ENCODE data around the gene C5orf47. TPM values are rescaled to one million over a fixed set of nuclear protein-coding genes. Genes with fewer than 3 reads are reported as not detected.

Gene C5orf47
- total RNA-seq, 2 donors from 2014 or later, result not detected

DNA sequence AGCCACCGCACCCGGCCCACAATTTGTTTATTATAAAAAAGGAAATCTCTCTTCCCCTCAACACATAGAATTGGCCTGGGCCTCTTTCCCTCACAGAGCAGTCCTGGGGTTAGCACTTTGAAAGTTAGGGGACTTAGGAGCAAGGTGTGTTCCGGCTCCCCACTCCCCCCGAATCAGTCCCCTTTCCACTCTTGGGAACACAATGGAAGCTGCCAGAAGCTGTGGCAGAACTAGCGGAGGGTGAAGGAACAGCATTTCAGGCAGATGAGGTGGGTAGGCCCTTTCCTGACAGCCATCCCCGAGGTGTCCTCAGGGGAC, 16.4 kb upstream of the C5orf47 start:
- TF ChIP-seq CTCF (conservative IDR thresholded peaks at IDR 0.05), result no peak
- H3K36me3 ChIP-seq (ENCODE audit: control insufficient read depth, insufficient read depth, low read length), result no peaks in the 10 kb centered on the region
- H3K4me1 ChIP-seq (ENCODE audit: control insufficient read depth, insufficient read depth, low read length), result peaks cover 12% of the 10 kb centered on the region
- Mint-ChIP-seq H3K9me3 (no peaks in the 10 kb centered on the region), H3K27me3 (ENCODE audit: insufficient read depth) (no peaks in the 10 kb centered on the region), H3K27ac (peak overlapping the region; percentile 79), H3K4me1 (peaks cover 52% of the 10 kb centered on the region), H3K36me3 (ENCODE audit: low read depth) (no peaks in the 10 kb centered on the region), H3K4me3 (peak overlapping the region; percentile 59)
- WGBS, 2 experiments (ENCODE audit: insufficient coverage in 1 of 2, insufficient read length in 1 of 2), result 88 to 89% methylated on average over 3 to 5 of the region's 6 CpGs
- no peaks in the 10 kb centered on the region for H3K9me3 ChIP-seq (ENCODE audit: control insufficient read depth, low read length)
- no peaks in the 10 kb centered on the region for H3K27me3 ChIP-seq (ENCODE audit: control insufficient read depth, insufficient read depth, low read length, poor library complexity, severe bottlenecking)
- no peak overlapping the region for H3K9ac ChIP-seq (ENCODE audit: extremely low read depth, low read length, poor library complexity, severe bottlenecking)
- DNase-seq, result no peak
- H3K4me3 ChIP-seq (ENCODE audit: low read length), result no peak overlapping the region
- no peak overlapping the region for H3K27ac ChIP-seq (ENCODE audit: low read depth, low read length)

DNA sequence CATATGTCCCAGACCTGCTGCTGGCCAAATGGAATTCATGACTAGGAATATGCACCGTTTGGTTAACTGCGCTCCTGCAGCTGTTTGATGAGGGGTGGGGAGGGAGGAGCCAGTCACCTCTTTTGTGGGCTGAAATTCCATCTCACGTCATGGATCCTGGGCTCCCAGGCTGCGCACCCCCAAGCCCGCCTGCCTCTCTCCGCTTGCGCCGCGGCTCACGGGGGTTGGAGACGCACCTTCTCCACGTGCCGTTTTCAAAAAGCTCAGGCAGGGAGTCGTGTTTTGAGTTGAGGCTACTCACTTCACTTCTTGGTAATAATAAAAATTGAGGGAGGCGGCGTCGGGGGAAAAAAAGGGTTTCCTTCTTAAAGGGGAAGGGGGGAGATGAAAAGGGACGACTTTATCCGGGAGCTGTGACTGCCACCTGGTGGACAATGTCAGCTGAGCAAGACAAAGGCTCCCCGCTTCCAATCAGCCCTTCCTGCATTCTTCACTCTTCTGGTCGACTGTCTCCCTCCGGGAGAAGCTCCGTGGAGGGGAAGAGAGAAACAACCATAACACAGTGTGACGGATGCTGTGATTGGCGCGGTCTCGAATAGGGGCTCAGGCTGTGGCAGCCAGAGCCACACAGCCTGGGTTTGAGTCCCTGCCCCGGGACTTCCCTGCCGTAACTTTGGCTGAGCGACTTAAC, 15.9 kb upstream of the C5orf47 start:
- H3K27ac Mint-ChIP-seq, result peak overlapping the region; percentile 79
- H3K36me3 Mint-ChIP-seq (ENCODE audit: low read depth), result no peaks in the 10 kb centered on the region
- DNase-seq, result peak; percentile 95
- TF ChIP-seq CTCF (conservative IDR thresholded peaks at IDR 0.05), result peak; percentile 95
- H3K9me3 Mint-ChIP-seq, result no peaks in the 10 kb centered on the region
- H3K9ac ChIP-seq (ENCODE audit: extremely low read depth, low read length, poor library complexity, severe bottlenecking), result no peak overlapping the region
- no peak overlapping the region for H3K27ac ChIP-seq (ENCODE audit: low read depth, low read length)
- peaks cover 12% of the 10 kb centered on the region for H3K4me1 ChIP-seq (ENCODE audit: control insufficient read depth, insufficient read depth, low read length)
- H3K4me3 Mint-ChIP-seq, result peak overlapping the region; percentile 59
- 32 to 53% methylated on average over 19 to 30 of the region's 30 CpGs for WGBS, 2 experiments (ENCODE audit: insufficient coverage in 1 of 2, insufficient read length in 1 of 2)
- H3K9me3 ChIP-seq (ENCODE audit: control insufficient read depth, low read length), result no peaks in the 10 kb centered on the region
- no peaks in the 10 kb centered on the region for H3K36me3 ChIP-seq (ENCODE audit: control insufficient read depth, insufficient read depth, low read length)
- no peaks in the 10 kb centered on the region for H3K27me3 Mint-ChIP-seq (ENCODE audit: insufficient read depth)
- H3K4me3 ChIP-seq (ENCODE audit: low read length), result peak overlapping the region; percentile 60
- peaks cover 47% of the 10 kb centered on the region for H3K4me1 Mint-ChIP-seq
- no peaks in the 10 kb centered on the region for H3K27me3 ChIP-seq (ENCODE audit: control insufficient read depth, insufficient read depth, low read length, poor library complexity, severe bottlenecking)

GRCh38 chr5:173973616-173973969, 15.4 kb upstream of the C5orf47 start:
- WGBS, 2 experiments (ENCODE audit: insufficient coverage in 1 of 2, insufficient read length in 1 of 2), result 62 to 66% methylated on average over 13 of the region's 13 CpGs
- H3K4me3 Mint-ChIP-seq, result peak overlapping the region; percentile 59
- no peaks in the 10 kb centered on the region for H3K27me3 Mint-ChIP-seq (ENCODE audit: insufficient read depth)
- H3K27ac Mint-ChIP-seq, result no peak overlapping the region
- Histone ChIP-seq H3K27ac (ENCODE audit: low read depth, low read length) (no peak overlapping the region), H3K36me3 (ENCODE audit: control insufficient read depth, insufficient read depth, low read length) (no peaks in the 10 kb centered on the region), H3K9me3 (ENCODE audit: control insufficient read depth, low read length) (no peaks in the 10 kb centered on the region), H3K4me1 (ENCODE audit: control insufficient read depth, insufficient read depth, low read length) (peaks cover 12% of the 10 kb centered on the region), H3K4me3 (ENCODE audit: low read length) (peak overlapping the region; percentile 60), H3K9ac (ENCODE audit: extremely low read depth, low read length, poor library complexity, severe bottlenecking) (no peak overlapping the region), H3K27me3 (ENCODE audit: control insufficient read depth, insufficient read depth, low read length, poor library complexity, severe bottlenecking) (no peaks in the 10 kb centered on the region)
- peak; percentile 80 for DNase-seq
- H3K9me3 Mint-ChIP-seq, result no peaks in the 10 kb centered on the region
- TF ChIP-seq CTCF (conservative IDR thresholded peaks at IDR 0.05), result no peak
- H3K36me3 Mint-ChIP-seq (ENCODE audit: low read depth), result no peaks in the 10 kb centered on the region
- H3K4me1 Mint-ChIP-seq, result peaks cover 42% of the 10 kb centered on the region
